ENCODE results near the gene DIS3L2. TPM values are rescaled to one million over a fixed set of nuclear protein-coding genes. Genes with fewer than 3 reads are reported as not detected.
"Not testable (repeated sequence)": the region's sequence is repeated elsewhere in the genome, so short reads cannot be mapped to it uniquely, and the experiment has no call there.

Gene DIS3L2
- total RNA-seq, 2 experiments from 2014 or later: 40.2 to 43.4 TPM

- peaks cover 13% of the 10 kb centered on the region for H3K36me3 Mint-ChIP-seq (ENCODE audit: low read depth)
- H3K27me3 Mint-ChIP-seq: no peaks in the 10 kb centered on the region
- peaks cover 4% of the 10 kb centered on the region for H3K9me3 Mint-ChIP-seq
- no peak overlapping the region for H3K4me3 Mint-ChIP-seq
- H3K27ac Mint-ChIP-seq: no peak overlapping the region
- H3K4me1 Mint-ChIP-seq: no peaks in the 10 kb centered on the region
- CTCF ChIA-PET: interaction anchor here (0.6 kb wide), 3 partner anchors 24 to 253 kb away, joined by 3 read pairs; no protein-coding TSS in a partner anchor
- POLR2A ChIA-PET: no interaction called here
- no peak for DNase-seq
Observed at GRCh38 chr2:232174662-232175061, 213.1 kb downstream of the DIS3L2 start.

DNA sequence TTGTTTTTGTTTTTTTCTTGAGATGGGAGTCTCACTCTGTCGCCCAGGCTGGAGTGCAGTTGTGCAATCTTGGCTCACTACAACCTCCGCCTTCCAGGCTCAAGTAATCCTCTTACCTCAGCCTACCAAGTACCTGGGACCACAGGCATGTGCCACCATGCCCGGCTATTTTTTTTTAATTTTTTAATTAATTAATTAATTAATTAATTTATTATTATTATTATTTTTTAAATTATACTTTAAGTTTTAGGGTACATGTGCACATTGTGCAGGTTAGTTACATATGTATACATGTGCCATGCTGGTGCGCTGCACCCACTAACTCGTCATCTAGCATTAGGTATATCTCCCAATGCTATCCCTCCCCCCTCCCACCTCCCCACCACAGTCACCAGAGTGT, 215.1 kb downstream of the DIS3L2 start:
- CTCF ChIA-PET, H3K9me3 Mint-ChIP-seq, DNase-seq, POLR2A ChIA-PET, H3K27me3 Mint-ChIP-seq, H3K27ac Mint-ChIP-seq, H3K4me1 Mint-ChIP-seq, H3K4me3 Mint-ChIP-seq: not testable (repeated sequence)
- H3K36me3 Mint-ChIP-seq (ENCODE audit: low read depth): peaks cover 16% of the 10 kb centered on the region

GRCh38 chr2:232183279-232183678, 221.8 kb downstream of the DIS3L2 start:
- POLR2A ChIA-PET: no interaction called here
- H3K36me3 Mint-ChIP-seq (ENCODE audit: low read depth): peaks cover 9% of the 10 kb centered on the region

DNA sequence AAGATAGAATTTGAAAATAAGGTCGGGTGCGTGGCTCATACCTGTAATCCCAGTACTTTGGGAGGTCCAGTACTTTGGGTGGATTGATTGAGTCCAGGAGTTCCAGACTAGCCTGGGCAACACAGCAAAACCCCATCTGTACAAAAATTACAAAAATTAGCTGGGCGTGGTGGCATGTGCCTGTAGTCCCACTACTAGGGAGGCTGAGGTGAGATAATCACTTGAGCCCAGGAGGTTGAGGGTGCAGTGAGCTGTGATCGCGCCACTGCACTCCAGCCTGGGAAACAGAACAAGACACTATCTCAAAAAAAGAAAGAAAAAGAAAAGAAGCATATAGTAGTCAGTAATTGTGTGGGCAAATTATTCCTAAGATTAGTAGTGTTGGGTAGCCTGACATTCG, 222.8 kb downstream of the DIS3L2 start:
- Mint-ChIP-seq H3K4me1 (no peaks in the 10 kb centered on the region), H3K36me3 (ENCODE audit: low read depth) (peaks cover 9% of the 10 kb centered on the region), H3K27me3 (no peaks in the 10 kb centered on the region), H3K9me3 (peaks cover 2% of the 10 kb centered on the region), H3K27ac (no peak overlapping the region), H3K4me3 (no peak overlapping the region)
- ChIA-PET POLR2A (no interaction called here), CTCF (no interaction called here)
- no peak for DNase-seq

More at GRCh38 chr2:232183279-232183678, 221.8 kb downstream of the DIS3L2 start:
- H3K4me3 Mint-ChIP-seq: no peak overlapping the region
- CTCF ChIA-PET: no interaction called here
- peaks cover 2% of the 10 kb centered on the region for H3K9me3 Mint-ChIP-seq
- DNase-seq: no peak
- H3K27ac Mint-ChIP-seq: no peak overlapping the region
- H3K27me3 Mint-ChIP-seq: no peaks in the 10 kb centered on the region
- no peaks in the 10 kb centered on the region for H3K4me1 Mint-ChIP-seq

GRCh38 chr2:232190796-232191195, 229.3 kb downstream of the DIS3L2 start:
- Mint-ChIP-seq H3K9me3 (peaks cover 9% of the 10 kb centered on the region), H3K36me3 (ENCODE audit: low read depth) (peaks cover 12% of the 10 kb centered on the region), H3K4me3 (no peak overlapping the region), H3K27me3 (no peaks in the 10 kb centered on the region), H3K27ac (no peak overlapping the region), H3K4me1 (no peaks in the 10 kb centered on the region)
- ChIA-PET CTCF (no interaction called here), POLR2A (no interaction called here)
- no peak for DNase-seq

GRCh38 chr2:232195487-232195886, 234.0 kb downstream of the DIS3L2 start:
- POLR2A ChIA-PET: no interaction called here
- Mint-ChIP-seq H3K9me3 (peaks cover 9% of the 10 kb centered on the region), H3K27ac (no peak overlapping the region)

DNA sequence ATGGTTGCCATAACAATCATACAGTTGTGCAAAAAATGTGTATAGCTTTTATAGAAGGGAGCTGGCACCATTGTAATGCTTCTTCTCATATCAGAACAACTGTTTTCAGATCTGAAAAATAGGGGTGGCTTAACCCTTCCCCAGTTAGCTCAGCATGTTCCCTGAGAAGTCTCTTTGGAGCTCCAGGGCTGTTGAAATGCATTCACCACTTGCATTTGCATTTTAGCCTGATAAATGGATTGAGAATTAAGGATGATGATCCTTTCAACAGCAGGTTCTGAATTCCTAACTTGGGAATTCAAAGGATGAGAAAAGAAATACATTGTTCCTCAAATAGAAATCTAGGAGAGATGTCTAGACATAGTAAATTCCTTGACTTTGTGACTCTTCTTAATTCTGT, 235.3 kb downstream of the DIS3L2 start:
- Mint-ChIP-seq H3K9me3 (peaks cover 9% of the 10 kb centered on the region), H3K4me1 (no peaks in the 10 kb centered on the region), H3K27me3 (no peaks in the 10 kb centered on the region), H3K4me3 (no peak overlapping the region), H3K27ac (no peak overlapping the region), H3K36me3 (ENCODE audit: low read depth) (peaks cover 18% of the 10 kb centered on the region)
- no peak for DNase-seq
- ChIA-PET POLR2A (no interaction called here), CTCF (no interaction called here)

More at GRCh38 chr2:232195487-232195886, 234.0 kb downstream of the DIS3L2 start:
- no peak overlapping the region for H3K4me3 Mint-ChIP-seq
- H3K4me1 Mint-ChIP-seq: no peaks in the 10 kb centered on the region
- CTCF ChIA-PET: no interaction called here
- no peaks in the 10 kb centered on the region for H3K27me3 Mint-ChIP-seq
- peaks cover 16% of the 10 kb centered on the region for H3K36me3 Mint-ChIP-seq (ENCODE audit: low read depth)
- DNase-seq: no peak

DNA sequence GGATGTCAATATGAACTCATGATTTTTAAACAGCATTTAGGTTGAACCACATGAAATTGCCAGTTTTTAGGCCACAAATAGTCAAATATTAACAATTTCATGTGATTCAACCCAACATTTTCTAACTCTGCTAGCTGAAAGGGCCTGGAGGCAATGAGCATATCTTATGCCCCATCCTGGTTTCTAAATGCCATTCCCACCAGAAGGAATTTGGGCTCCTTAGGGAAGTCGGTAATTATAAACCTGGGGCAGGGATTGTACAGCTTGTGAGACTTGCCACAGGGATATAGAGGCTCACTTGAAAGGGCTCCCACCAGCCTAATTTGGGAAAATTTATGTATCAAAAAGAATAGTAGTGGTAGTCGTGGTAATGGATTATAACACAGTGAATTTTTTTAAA, 238.7 kb downstream of the DIS3L2 start:
- H3K4me1 Mint-ChIP-seq: peaks cover 3% of the 10 kb centered on the region
- H3K27me3 Mint-ChIP-seq: no peaks in the 10 kb centered on the region
- peaks cover under 1% of the 10 kb centered on the region for H3K9me3 Mint-ChIP-seq
- H3K27ac Mint-ChIP-seq: no peak overlapping the region
- H3K36me3 Mint-ChIP-seq (ENCODE audit: low read depth): peaks cover 12% of the 10 kb centered on the region
- no peak for DNase-seq
- POLR2A ChIA-PET: no interaction called here
- CTCF ChIA-PET: no interaction called here
- H3K4me3 Mint-ChIP-seq: no peak overlapping the region

DNA sequence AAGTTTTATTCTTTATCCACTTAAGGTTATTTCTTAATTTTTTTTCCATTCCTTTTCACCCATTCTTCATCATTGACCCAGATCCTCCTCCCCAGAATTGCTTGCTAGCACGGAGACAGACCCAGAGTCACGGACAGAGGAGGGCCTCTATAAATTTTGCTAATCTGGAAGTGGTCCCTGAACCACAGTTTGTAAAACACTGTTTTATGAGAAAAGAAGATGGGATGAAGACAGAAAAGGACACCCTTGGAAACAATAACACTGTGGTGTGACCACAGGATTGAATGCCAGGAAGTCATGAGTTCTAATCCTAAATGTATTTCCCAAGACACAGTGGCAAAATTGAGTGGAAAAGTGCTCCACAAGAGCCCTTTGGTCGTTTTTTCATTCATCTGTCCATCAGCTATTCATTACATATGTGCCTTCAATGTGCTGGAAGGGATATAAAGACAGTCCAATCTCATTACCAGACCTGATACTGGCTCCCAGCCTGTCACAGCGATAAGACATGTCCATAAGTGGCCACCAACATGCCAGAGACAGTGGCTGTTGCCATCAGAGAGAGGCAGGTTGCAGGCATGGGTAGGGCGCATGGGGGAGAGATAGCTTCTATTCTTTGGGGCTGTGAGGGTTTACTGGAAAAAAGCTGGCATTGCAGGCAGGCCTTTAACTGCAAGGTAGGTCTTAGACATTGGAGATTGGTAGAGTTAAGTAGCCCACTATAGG, 241.8 kb downstream of the DIS3L2 start:
- CTCF ChIA-PET: interaction anchor here (0.6 kb wide), 1 partner anchor 296 kb away, joined by 4 read pairs; no protein-coding TSS in a partner anchor
- Mint-ChIP-seq H3K4me3 (no peak overlapping the region), H3K27me3 (no peaks in the 10 kb centered on the region), H3K27ac (no peak overlapping the region), H3K36me3 (ENCODE audit: low read depth) (peaks cover 12% of the 10 kb centered on the region), H3K9me3 (no peaks in the 10 kb centered on the region), H3K4me1 (peaks cover 3% of the 10 kb centered on the region)
- no peak for DNase-seq
- POLR2A ChIA-PET: no interaction called here

DNA sequence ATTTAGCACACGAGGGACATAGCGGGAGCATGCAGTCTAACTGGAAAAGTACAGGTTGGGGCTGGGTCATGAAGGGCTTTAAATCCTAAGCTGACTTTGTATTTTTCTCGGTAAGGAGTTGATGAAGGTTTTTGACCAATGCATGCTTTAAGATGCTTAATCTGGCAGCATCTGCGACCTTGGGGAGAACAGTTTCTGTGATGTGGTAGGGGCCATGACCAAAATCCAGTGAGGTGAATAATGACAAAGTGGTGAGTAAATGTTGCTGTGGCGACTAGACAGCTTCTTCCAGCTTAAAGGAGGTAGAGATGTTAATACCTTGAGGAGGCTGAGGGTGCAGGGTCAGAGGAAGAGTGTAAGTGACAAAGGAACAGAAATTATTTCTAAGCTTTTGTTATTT, 242.4 kb downstream of the DIS3L2 start:
- no peak overlapping the region for H3K4me3 Mint-ChIP-seq

GRCh38 chr2:232204457-232204931, 243.0 kb downstream of the DIS3L2 start:
- CTCF ChIA-PET: interaction anchor here (1.2 kb wide), 1 partner anchor 17 kb away, joined by 3 read pairs; no protein-coding TSS in a partner anchor
- no peak for DNase-seq
- POLR2A ChIA-PET: no interaction called here
- Mint-ChIP-seq H3K4me3 (no peak overlapping the region), H3K4me1 (peaks cover 3% of the 10 kb centered on the region), H3K27me3 (no peaks in the 10 kb centered on the region), H3K27ac (no peak overlapping the region), H3K9me3 (no peaks in the 10 kb centered on the region), H3K36me3 (ENCODE audit: low read depth) (peaks cover 12% of the 10 kb centered on the region)

More for the DNA sequence above, 242.4 kb downstream of the DIS3L2 start:
- Mint-ChIP-seq H3K4me1 (peaks cover 3% of the 10 kb centered on the region), H3K27ac (no peak overlapping the region), H3K9me3 (no peaks in the 10 kb centered on the region), H3K27me3 (no peaks in the 10 kb centered on the region), H3K36me3 (ENCODE audit: low read depth) (peaks cover 12% of the 10 kb centered on the region)
- ChIA-PET CTCF (no interaction called here), POLR2A (no interaction called here)
- no peak for DNase-seq

- Mint-ChIP-seq H3K27me3 (no peaks in the 10 kb centered on the region), H3K4me3 (no peak overlapping the region), H3K4me1 (peaks cover 7% of the 10 kb centered on the region), H3K9me3 (no peaks in the 10 kb centered on the region), H3K36me3 (ENCODE audit: low read depth) (peaks cover 10% of the 10 kb centered on the region), H3K27ac (no peak overlapping the region)
- ChIA-PET CTCF (no interaction called here), POLR2A (no interaction called here)
- no peak for DNase-seq
Observed at GRCh38 chr2:232207174-232207573, 245.7 kb downstream of the DIS3L2 start.

DNA sequence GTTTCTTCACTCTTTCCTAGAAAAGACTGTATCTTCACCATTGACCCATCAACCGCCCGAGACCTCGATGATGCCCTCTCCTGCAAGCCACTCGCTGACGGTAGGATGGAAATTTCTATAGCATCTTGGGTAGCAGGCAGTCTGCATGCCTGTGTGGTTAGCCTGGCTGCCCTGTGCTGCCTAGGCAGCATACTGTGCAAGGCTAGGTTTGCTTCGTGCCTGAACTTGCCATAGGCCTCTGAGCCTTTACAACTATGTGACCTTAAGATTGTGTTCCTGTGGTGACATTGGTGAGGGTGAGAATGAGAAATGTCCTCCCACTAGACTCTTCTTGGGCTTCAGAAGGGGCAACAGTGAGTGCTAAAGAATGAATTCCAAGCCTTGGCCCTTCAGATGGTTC, 248.8 kb downstream of the DIS3L2 start:
- DNase-seq: no peak
- no peaks in the 10 kb centered on the region for H3K27me3 Mint-ChIP-seq
- no peak overlapping the region for H3K4me3 Mint-ChIP-seq
- H3K27ac Mint-ChIP-seq: no peak overlapping the region
- no peaks in the 10 kb centered on the region for H3K9me3 Mint-ChIP-seq
- ChIA-PET CTCF (interaction anchor here (0.5 kb wide), 1 partner anchor 91 kb away, joined by 3 read pairs; no protein-coding TSS in a partner anchor), POLR2A (no interaction called here)
- peaks cover 14% of the 10 kb centered on the region for H3K36me3 Mint-ChIP-seq (ENCODE audit: low read depth)
- peaks cover 11% of the 10 kb centered on the region for H3K4me1 Mint-ChIP-seq

Data from activated CD4-positive, alpha-beta T cell treated with anti-CD3 and anti-CD28 coated beads, Interleukin-2, amount 10 ng/mL, durations not matched to agents 7 days and 5 days (primary cell).